PC-9 (cell line): ENCODE results near the gene NATD1. TPM values are rescaled to one million over a fixed set of nuclear protein-coding genes. Genes with fewer than 3 reads are reported as not detected.

ENCODE experiments used
- BruUV-seq: library from RNA; stranded (reverse); fragments of 400-500 nt; replicated peaks from 2 replicates; lab custom pipeline; 2021; lab: Mats Ljungman, UMichigan
- CTCF ChIA-PET: fragments of 300-600 bp; sonication (Branson Sonifier 250); formaldehyde crosslinking; loops from one replicate; lab custom pipeline; 2022; ENCODE audit warnings: antibody characterized with exemption; lab: Charles Lee
- POLR2A ChIA-PET: fragments of 300-600 bp; sonication (Branson Sonifier 250); formaldehyde crosslinking; loops from one replicate; lab custom pipeline; 2022; ENCODE audit warnings: antibody characterized with exemption; ENCODE audit not compliant: unreplicated experiment; lab: Charles Lee
- DNase-seq, 2 experiments: peaks; one replicate each; pipeline versions ENCODE4 v3.0.0 to v3.0.0-alpha.2; 2015 to 2022; ENCODE audit warnings: mixed read lengths in 1 of 2
- H2AFZ ChIP-seq: fragments of 200-600 bp; sonication (generic); 2 replicates; pipeline ENCODE4 v1.8.1; 2017; ENCODE audit warnings: antibody characterized with exemption
- H3F3A ChIP-seq: fragments of 200-600 bp; sonication (generic); 2 replicates; pipeline ENCODE4 v1.8.1; 2017; ENCODE audit warnings: antibody characterized with exemption, mild to moderate bottlenecking, low read depth; ENCODE audit not compliant: insufficient read depth
- H3K27ac ChIP-seq: fragments of 200-600 bp; sonication (generic); 2 replicates; pipeline ENCODE4 v1.6.1; 2016; ENCODE audit warnings: mixed run types
- H3K27me3 ChIP-seq: fragments of 200-600 bp; sonication (generic); 2 replicates; pipeline ENCODE4 v1.6.1; 2016; ENCODE audit warnings: low read depth, mixed run types; ENCODE audit not compliant: insufficient read depth
- H3K36me3 ChIP-seq: fragments of 200-600 bp; sonication (generic); 2 replicates; pipeline ENCODE4 v1.6.1; 2016; ENCODE audit warnings: low read depth, mixed run types
- H3K4me1 ChIP-seq: fragments of 200-600 bp; sonication (generic); replicated peaks from 2 replicates; pipeline ENCODE4 v1.6.1; 2016; ENCODE audit warnings: mixed run types; ENCODE audit not compliant: insufficient read depth
- H3K4me2 ChIP-seq: fragments of 200-600 bp; sonication (generic); 2 replicates; pipeline ENCODE4 v1.6.1; 2017; ENCODE audit warnings: mixed run types
- H3K4me3 ChIP-seq: fragments of 200-600 bp; sonication (generic); 2 replicates; pipeline ENCODE4 v1.6.1; 2016; ENCODE audit warnings: mixed run types
- H3K79me2 ChIP-seq: fragments of 200-600 bp; sonication (generic); 2 replicates; pipeline ENCODE4 v1.6.1; 2017; ENCODE audit warnings: low read depth, mixed run types
- H3K9me2 ChIP-seq: fragments of 200-600 bp; sonication (generic); 2 replicates; pipeline ENCODE4 v1.8.1; 2017; ENCODE audit warnings: mild to moderate bottlenecking; ENCODE audit not compliant: insufficient read depth
- H3K9me3 ChIP-seq: fragments of 200-600 bp; sonication (generic); 2 replicates; pipeline ENCODE4 v1.8.1; 2016; ENCODE audit warnings: low read depth; ENCODE audit not compliant: insufficient read depth
- H4K20me1 ChIP-seq: fragments of 200-600 bp; sonication (generic); 2 replicates; pipeline ENCODE4 v1.8.1; 2017; ENCODE audit not compliant: insufficient read depth
- EZH2 ChIP-seq: fragments of 200-600 bp; sonication (generic); IDR thresholded peaks from 2 replicates; pipeline ENCODE4 v1.8.0; 2017; ENCODE audit warnings: antibody characterized with exemption, low read depth
- intact Hi-C: fragments of 100-400 bp; cut with micrococcal nuclease; formaldehyde crosslinking; loops from one replicate; pipeline ENCODE4 v1.10.0; 2022; ENCODE audit not compliant: unreplicated experiment
- total RNA-seq: library from RNA; stranded (reverse); gene quantifications from 2 replicates; pipeline ENCODE4 v1.2.3, GENCODE V29; 2021
- TF ChIP-seq, protein P1 (sequence below): fragments of 200-600 bp; sonication (generic); conservative IDR thresholded peaks from 2 replicates; pipeline ENCODE4 v1.6.1; 2017; ENCODE audit warnings: mixed run types, antibody characterized with exemption, mild to moderate bottlenecking, moderate library complexity

NATD1 gene
- total RNA-seq, 1 experiment from 2014 or later: 5.4 TPM

DNA sequence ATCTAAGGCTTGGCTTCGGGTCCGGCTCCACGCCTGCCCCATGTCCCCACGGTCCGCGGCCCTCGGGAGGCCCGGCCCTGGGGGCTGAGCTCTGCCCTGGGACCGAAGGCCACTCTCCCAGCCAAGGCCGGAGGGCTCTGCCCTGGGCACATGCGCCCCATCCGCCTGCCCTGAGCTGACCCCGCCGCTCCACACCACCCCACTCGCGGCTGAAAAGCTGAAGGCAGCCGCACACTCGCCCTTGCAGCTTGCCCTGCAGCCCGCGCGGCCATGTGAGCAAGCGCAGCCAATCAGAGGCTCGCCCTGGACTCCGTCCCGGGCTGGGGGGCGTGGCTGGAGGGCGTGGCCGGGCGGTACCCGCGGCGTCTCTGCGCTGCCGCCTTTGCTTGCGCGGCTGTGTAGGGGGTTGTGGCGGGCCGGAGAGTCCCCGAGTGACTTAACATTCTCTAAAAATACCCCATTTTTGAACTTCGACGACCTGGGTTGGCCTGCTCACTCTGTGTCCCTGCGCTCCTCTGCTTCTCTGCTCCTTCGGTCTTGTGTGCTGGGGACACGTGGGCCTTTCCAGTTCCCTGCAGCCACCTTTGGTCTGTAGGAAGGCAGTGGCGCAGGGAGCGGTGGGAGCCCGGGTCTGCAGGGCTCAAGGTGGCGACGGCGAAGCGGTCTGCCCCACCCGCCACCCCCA lies 22.5 kb upstream of the NATD1 start:
- TF ChIP-seq EZH2: no peak
- TF ChIP-seq, protein P1, sequence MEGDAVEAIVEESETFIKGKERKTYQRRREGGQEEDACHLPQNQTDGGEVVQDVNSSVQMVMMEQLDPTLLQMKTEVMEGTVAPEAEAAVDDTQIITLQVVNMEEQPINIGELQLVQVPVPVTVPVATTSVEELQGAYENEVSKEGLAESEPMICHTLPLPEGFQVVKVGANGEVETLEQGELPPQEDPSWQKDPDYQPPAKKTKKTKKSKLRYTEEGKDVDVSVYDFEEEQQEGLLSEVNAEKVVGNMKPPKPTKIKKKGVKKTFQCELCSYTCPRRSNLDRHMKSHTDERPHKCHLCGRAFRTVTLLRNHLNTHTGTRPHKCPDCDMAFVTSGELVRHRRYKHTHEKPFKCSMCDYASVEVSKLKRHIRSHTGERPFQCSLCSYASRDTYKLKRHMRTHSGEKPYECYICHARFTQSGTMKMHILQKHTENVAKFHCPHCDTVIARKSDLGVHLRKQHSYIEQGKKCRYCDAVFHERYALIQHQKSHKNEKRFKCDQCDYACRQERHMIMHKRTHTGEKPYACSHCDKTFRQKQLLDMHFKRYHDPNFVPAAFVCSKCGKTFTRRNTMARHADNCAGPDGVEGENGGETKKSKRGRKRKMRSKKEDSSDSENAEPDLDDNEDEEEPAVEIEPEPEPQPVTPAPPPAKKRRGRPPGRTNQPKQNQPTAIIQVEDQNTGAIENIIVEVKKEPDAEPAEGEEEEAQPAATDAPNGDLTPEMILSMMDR: no peak
- Histone ChIP-seq H3K9me2 (no peaks in the 10 kb centered on the region), H3K4me1 (peaks cover 4% of the 10 kb centered on the region; the same call in 1 of the 2 replicates), H3K27me3 (no peaks in the 10 kb centered on the region), H3F3A (peaks cover 7% of the 10 kb centered on the region; the same call in 1 of the 2 replicates), H2AFZ (peak overlapping the region; percentile 81), H3K4me3 (peak overlapping the region; percentile 70), H3K79me2 (no peaks in the 10 kb centered on the region), H3K27ac (no peak overlapping the region), H3K9me3 (no peaks in the 10 kb centered on the region), H3K4me2 (peak overlapping the region; percentile 89), H3K36me3 (no peaks in the 10 kb centered on the region), H4K20me1 (0 out of 2 replicates have a peak, but pooled peaks cover 4% of the 10 kb centered on the region)
- POLR2A ChIA-PET: no interaction called here
- peak; percentile 62 to 91 for DNase-seq
- CTCF ChIA-PET: interaction anchor here (1.0 to 1.4 kb wide), 2 partner anchors 10 to 236 kb away, joined by 3 to 10 read pairs; no protein-coding TSS in a partner anchor
- intact Hi-C loops: no loop called here
- BruUV-seq: no TSS peak

DNA sequence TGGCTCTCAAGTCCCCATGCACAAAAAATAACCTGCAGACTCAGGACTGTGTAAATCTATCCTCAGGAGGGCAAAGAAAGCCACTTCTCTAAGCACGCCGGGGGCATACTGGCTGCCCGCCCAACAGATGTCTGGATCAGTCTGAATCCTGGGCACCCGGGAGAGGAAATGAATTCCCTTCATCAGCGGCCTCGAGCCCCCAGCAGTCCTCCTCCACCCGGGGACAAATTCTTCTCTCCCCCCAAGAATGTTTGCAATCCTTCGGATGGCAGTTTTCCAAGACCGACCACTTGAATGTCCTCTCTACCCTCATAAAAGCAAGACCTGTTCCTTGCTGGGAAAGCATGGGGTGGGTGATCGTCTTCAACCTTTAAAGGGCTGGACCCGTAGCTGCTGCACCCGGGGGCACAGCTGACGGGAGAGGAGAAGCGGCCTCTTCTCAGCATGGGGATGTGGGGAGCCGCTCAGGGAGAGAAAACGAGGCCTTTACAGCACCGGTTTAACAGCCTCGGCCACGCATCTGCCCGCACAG lies 21.9 kb upstream of the NATD1 start:
- BruUV-seq: no TSS peak
- TF ChIP-seq EZH2: no peak
- TF ChIP-seq, protein P1: no peak
- intact Hi-C loops: no loop called here
- H3K9me2 ChIP-seq: no peaks in the 10 kb centered on the region
- CTCF ChIA-PET: interaction anchor here (1.4 kb wide), 1 partner anchor 11 kb away, joined by 3 read pairs; no protein-coding TSS in a partner anchor
- no peak overlapping the region for H3K27ac ChIP-seq
- no peaks in the 10 kb centered on the region for H3K36me3 ChIP-seq
- peak overlapping the region; percentile 70 for H3K4me3 ChIP-seq
- DNase-seq: no peak
- peaks cover 7% of the 10 kb centered on the region; the same call in 1 of the 2 replicates for H3F3A ChIP-seq
- 0 out of 2 replicates have a peak, but pooled peaks cover 4% of the 10 kb centered on the region for H4K20me1 ChIP-seq
- H3K27me3 ChIP-seq: no peaks in the 10 kb centered on the region
- H3K9me3 ChIP-seq: no peaks in the 10 kb centered on the region
- H3K79me2 ChIP-seq: no peaks in the 10 kb centered on the region
- POLR2A ChIA-PET: no interaction called here
- peak overlapping the region; percentile 89 for H3K4me2 ChIP-seq
- peak overlapping the region; percentile 81 for H2AFZ ChIP-seq
- peaks cover 4% of the 10 kb centered on the region; the same call in 1 of the 2 replicates for H3K4me1 ChIP-seq

DNA sequence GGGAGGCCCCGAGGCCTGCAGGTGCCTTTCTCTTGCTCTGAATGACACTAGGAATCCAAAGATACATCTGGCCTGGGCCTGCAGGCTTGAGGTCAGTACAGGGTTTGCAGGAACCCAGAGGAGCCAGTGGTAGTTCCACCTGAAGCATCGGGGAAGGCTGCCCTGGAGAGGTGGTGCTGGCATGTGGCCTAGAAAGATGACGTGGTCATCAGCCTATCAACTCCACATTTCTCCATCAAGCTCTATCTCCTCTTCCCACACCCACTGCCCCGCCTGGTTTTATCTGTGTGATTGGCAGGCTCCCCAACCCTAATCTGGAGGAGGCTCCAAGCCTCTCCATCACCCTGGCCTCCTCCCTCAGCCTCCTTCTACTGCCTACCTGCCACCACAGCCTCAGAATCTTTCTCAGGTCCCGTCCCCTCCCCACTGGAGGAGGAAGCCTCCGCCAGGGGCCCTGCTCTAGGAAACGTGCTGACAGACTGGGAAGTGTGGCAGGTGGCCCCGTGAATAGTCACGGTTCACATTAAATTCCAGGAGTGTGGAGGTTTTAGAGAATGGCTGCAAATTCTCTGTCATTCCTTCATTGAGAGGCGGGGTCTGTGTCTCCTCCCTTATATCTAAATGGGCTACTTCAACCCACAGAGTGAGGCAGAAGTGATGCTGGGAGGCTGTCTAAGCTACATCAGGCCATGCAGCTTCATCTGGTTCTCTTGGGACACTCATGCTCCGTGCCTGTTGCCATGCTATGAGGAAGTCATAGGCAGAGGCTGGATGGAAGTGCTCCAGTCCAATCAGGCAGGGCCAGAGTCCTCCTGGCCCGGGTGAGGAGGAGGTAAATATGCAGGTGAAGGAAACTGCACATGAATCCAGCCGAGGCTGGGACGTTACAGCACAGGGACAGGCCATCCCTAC lies 19.9 kb upstream of the NATD1 start:
- TF ChIP-seq EZH2: no peak
- TF ChIP-seq, protein P1: no peak
- ChIA-PET POLR2A (no interaction called here), CTCF (interaction anchor here (1.0 kb wide), 1 partner anchor 154 kb away, joined by 8 read pairs; no protein-coding TSS in a partner anchor)
- Histone ChIP-seq H2AFZ (0 out of 2 replicates have a peak overlapping the region, but pooled peaks have one; percentile 22), H3K9me2 (no peaks in the 10 kb centered on the region), H3K27ac (no peak overlapping the region), H3K4me2 (no peak overlapping the region), H3K36me3 (no peaks in the 10 kb centered on the region), H3F3A (peaks cover 3% of the 10 kb centered on the region; the same call in 1 of the 2 replicates), H3K4me1 (peaks cover 4% of the 10 kb centered on the region; the same call in 1 of the 2 replicates), H3K4me3 (no peak overlapping the region), H4K20me1 (no peaks in the 10 kb centered on the region), H3K9me3 (no peaks in the 10 kb centered on the region), H3K79me2 (no peaks in the 10 kb centered on the region), H3K27me3 (no peaks in the 10 kb centered on the region)
- BruUV-seq: no TSS peak
- intact Hi-C loops: no loop called here
- peak in 1 of 2 experiments; percentile 49 for DNase-seq
